Left lobe of liver (tissue), 2 donors: ENCODE data around the gene CCDC85B. TPM values are rescaled to one million over a fixed set of nuclear protein-coding genes. Genes with fewer than 3 reads are reported as not detected.
"Not testable (repeated sequence)": the region's sequence is repeated elsewhere in the genome, so short reads cannot be mapped to it uniquely, and the experiment has no call there.

Experiments
- ATAC-seq: fragments of 200-7000 bp; cut with Tn5 transposase; one replicate; pipeline ENCODE4 v1.9.1; 2020; ENCODE audit warnings: mild to moderate bottlenecking, moderate library complexity
- DNase-seq: peaks from one replicate; pipeline ENCODE4 v3.0.0-alpha.2; 2020; ENCODE audit warnings: low spot score
- total RNA-seq: library from RNA; stranded (reverse); gene quantifications from one replicate; pipeline ENCODE4 v1.2.1, GENCODE V29; 2021
- donor health status: DM: no; HTN: no; CAD: no; lungs with moderate emphysema.
- donor health status: DM: no; HTN: yes; CAD: no.

The CCDC85B gene
- total RNA-seq, 1 donor from 2014 or later, result 7.9 TPM

DNA sequence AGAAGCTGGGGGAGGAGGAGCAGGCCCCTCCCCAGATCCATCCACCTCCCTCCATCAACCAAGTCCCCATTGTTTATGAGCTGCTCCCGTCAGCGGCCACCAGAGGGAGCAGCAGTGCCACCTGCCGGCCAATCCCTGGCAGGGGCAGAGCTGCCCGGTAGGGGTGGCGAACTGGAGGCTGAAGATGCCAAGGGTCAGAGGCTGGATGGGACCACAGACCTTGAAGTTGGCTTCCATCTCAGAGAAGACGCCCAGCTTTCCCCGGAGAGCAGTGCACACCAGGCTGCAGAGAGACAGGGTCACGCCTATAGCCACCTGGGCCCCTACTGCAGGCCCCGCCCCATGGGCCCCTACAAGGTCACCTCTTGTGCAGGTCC, 5.8 kb upstream of the CCDC85B start:
- DNase-seq (peak; percentile 80), ATAC-seq (peak; percentile 67)

DNA sequence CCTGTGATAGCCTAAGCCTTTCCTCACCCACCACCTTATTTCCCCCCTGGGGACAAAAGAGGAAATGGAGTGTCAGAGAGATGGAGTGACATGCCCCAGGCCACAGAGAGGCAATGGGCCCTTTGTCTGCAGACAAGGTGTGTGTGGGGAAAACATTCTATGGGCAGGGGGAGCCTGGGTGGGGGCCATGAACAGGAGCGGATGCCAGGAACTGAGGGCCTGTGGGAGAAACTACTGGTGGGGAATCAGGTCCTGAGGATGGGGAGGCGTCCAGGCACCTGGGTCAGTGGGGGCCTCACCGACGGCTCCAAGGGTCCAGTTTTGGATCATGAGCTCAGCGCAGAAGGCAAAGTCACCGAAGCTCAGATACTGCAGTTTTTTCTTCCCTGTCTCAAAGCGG, 5.2 kb upstream of the CCDC85B start:
- DNase-seq, result no peak
- ATAC-seq, result no peak

DNA sequence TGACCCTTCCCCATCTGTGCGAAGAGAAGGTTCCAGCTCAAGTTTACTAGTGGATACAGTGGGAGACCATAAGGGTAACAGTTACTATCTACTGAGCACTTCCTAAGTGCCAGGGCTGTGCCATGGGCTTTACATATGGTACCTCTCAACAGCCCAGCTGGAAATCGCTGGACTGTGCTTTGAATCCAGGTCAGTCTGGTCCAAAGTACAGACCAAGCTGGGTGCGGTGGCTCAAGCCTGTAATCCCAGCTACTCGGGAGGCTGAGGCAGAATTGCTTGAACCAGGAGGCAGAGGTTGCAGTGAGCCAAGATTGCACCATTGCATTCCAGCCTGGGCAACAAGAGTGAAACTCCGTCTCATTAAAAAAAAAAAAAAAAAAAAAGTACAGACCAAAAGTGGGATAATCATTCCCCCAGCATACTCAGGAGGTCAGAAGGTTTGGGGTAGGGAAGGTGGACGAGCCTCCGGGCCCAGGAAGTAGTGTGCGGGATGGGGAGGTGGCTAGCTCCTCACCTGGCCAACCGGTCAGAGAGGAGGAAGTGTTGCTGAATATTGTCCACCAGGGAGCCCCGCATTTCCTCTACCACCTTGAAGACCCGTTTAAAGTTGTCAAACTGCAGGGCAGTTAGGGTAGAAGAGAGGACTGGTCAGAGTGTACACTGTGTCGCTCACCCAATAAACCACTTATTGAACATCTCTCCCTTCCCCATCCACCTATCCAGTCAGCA, 4.5 kb upstream of the CCDC85B start:
- DNase-seq (peak; percentile 42), ATAC-seq (no peak)

DNA sequence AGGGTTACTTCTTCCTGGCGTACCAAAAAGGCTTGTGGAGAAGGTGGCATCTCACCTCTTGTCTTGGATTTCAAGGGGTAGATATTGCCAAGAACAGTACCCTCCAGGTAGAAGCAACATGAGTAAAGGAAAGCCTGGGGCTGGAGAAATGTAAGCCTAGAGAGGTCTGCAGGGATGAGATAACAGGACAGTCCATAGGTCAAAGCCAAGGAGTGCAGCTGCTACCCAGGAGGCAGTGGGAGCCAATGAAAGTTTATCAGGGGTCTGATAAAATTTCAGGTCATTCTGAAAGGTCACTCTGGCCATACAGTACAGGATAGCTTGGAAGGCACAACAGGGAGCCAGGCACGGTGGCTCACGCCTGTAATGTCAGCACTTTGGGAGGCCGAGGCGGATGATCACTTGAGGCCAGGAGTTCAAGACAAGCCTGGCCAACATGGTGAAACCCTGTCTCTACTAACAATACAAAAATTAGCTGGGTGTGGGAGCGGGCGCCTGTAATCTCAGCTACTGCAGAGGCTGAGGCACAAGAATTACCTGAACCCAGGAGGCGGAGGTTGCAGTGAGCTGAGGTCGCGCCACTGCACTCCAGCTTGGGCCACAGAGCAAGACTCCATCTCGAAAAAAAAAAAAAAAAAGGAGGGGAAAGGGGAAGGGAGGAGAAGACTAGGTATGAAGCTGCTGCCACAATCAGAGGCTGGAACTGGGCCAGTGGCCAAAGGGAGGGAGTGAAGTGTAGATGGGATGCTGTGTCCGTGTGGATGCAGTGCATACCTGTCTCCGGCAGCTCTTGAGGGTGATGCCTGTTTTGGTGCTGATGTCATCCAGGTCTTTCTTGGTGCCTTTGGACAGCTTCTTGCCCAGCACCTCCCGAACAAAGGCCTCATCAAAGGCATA, 3.4 kb upstream of the CCDC85B start:
- ATAC-seq, result no peak
- DNase-seq, result no peak

DNA sequence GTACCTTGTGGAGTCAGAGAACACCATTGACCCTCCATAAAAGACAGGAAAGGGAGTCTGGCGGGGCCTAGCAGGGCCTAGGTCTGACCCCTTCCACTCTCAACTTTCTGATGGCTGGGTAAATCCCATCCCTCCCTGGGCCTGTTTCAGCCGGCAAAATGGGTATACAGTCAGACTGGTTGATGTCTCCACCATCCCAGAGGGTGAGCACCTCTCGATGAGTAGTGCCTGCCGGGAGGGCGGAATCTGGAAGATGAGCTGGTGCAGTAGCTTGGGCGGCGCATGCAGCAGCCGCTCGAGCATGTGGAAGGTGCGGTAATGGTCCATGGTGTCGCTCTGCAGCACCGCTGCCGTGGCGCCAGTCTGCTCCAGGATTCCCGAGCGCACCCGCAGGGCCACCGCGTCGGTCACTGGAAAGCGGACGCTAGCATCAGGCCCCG, 2.7 kb upstream of the CCDC85B start:
- no peak for DNase-seq
- no peak for ATAC-seq

DNA sequence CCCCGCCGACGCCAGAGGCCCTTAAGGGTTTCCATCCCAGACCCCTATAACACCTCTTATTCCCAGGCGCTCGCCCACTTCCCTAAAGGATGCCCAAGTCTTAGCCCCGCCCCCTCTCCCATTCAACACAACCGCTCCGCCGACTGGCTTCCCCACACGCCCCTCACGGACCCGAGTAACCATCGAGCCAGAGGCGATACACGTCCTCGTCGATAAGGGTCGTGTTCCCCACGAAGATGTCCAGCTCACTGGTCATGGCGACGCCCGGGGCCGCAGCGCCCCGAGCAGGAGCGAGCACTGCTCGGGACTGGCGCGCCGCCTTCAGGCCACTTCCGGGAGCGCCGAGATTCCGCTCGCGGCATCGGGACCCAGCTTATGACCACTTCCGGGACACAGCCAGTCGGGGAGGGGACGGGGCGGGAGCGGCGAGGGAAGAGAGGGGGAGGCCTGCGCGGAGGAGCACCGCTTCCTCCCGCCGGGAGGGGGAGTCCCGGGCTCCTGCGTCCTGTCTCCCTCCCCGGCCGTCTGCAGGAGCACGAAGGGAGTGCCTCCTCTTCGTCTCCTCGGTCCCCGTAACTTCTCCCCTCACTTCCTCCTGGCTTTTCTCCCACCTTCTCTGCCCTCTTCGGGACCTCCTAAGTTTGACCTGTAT, 2.2 kb upstream of the CCDC85B start, which contains the start of gene FIBP:
TSS of gene FIBP (minus strand) at position 309 of the 652 bp plus-strand sequence. CDS start at position 256, 53 bp downstream.
- DNase-seq (peak; percentile 97), ATAC-seq (peak; percentile 82)

DNA sequence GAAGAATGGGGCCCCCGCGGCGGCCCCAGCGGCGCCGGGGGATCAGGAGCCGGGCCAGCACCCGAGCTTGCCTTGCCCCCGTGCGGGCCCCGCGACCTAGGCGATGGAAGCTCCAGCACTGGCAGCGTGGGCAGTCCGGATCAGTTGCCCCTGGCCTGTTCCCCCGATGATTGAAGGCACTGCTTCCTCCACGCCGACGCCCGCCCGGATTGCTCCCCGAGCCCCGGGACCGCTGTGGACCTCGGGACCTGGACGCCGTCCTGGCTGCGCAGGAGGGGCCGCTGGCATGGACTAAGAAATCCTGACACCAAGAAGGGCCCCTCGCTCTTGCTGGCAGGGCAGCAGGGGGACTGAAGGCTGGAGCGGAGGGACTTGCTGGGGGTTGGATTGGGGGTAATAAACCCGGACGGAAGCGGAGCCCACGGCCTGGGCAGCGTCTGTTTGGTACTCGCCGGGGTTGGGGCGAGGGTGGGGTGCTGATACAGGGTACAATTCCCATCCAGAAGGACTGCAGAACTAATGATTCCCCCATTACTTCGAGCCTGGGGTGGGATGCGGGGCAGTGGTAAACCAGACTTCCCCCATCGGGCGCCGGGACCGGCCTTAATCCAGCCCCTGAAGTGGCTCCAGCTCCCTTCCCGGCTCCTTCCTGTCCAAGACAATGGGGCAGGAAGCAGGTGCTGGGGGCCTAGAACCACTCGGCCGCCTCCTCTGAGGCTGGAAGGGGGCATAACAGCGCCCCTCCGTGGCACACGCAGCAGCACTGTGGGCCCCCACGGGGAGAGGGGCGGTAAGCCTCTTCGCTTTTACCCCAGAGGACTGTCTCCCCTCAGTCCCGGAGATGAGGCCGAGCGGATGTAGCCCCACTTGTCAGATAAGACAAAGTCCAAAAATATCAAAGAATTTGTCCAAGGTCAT, 1.0 kb downstream of the CCDC85B start:
- DNase-seq (no peak), ATAC-seq (no peak)

DNA sequence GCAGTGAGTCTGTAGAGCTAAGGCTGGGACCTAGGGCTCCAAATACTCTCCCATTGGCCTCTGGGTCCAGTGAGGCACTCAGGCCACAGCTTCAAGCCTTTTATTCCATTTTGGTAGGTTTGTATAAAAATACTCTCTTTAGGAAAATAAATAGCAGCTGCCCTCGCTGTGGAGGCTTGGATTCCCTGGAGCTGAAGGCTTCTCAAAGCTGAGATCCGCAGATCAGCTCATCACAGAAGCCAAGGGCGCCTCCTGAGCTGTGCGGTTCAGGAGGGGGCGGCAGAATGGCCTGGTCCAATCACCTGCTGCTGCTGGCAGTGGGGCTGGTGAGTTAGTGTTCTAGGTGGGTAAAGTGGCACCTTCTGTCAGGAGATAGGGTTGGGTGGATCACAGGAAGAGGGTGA, 1.7 kb downstream of the CCDC85B start:
- not testable (repeated sequence) for DNase-seq, ATAC-seq

DNA sequence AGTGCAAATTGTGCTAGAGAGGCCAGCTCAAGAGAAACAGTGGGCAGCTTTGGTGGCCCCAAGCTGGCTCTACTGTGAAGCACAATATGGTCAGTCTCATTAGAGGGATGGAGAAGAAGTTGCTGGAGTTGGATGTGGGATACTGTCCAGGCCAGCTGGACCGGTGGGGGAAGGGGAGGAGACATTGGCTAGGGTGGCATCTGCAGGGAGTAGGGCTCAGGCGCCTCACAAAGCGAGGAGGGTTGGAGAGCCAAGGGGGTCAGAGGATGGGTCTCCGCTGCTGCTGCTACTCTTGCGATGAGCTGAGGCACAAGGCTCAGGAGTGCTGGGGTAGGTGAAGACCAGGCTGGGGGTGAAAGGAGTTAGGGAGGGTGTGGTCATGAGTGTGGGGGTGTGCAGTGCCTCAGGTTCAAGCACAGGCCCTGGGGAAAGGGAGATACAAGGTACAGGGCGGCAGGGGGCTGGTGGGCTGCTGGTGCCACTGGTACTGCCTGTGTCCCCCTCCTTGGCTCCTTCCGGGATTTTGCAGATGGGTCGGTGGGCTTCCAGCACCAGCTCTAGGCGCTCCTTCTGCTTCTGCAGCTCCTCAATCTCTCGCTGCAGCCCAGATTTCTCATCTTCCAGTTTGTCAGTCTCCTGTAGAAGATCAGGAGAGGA, 2.3 kb downstream of the CCDC85B start:
- DNase-seq (no peak), ATAC-seq (no peak)

DNA sequence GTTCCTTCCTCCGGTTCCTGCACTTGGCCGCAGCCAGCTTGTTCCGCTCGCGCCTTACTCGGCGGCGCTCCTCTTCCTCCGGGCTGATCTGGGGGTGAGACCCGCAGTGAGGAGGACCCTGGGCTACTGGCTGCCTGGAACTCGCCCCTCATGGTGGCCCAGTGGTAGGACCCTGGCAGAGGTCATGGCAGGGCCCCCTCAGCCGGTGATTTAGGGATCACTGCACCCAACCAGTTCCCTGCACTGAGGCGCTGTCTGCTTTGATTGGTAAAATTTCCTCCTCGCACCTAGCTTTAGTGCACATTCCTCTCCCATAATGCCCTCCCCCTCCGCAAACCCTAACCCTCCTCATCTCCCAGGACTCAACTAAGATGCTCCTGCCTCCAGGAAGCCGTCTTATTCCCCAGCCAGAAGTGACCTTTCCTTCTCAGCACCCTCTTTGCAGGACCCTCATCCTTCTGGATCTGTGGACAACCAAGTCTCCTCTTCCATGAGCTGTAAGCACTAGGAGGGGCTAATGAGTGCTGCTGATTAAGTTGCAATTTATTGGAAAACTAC, 3.6 kb downstream of the CCDC85B start:
- ATAC-seq, result no peak
- DNase-seq, result no peak

DNA sequence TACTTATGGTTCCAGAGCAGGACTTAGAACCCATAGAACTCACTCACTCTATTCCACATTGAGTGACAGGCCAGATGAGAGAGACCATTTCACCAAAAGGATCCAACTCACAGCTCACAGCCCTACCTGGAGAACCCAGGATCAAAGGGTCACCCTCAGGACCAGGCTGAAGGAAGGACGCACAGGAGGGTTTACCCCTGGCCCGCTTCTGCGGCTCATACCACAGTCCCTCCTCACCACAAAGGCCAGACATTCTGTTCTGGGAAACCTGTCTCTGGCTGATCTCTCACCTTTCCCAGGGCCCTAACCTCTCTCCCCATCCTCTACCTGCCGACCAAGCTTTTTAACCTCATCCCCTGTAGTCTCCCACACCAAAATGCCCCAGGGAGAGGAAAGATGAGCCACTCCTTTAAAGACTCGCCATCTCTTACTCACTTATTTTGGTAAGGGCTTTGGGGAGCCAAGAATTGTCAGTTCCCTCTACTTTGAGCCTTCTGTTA, 5.1 kb downstream of the CCDC85B start:
- ATAC-seq (no peak), DNase-seq (no peak)

DNA sequence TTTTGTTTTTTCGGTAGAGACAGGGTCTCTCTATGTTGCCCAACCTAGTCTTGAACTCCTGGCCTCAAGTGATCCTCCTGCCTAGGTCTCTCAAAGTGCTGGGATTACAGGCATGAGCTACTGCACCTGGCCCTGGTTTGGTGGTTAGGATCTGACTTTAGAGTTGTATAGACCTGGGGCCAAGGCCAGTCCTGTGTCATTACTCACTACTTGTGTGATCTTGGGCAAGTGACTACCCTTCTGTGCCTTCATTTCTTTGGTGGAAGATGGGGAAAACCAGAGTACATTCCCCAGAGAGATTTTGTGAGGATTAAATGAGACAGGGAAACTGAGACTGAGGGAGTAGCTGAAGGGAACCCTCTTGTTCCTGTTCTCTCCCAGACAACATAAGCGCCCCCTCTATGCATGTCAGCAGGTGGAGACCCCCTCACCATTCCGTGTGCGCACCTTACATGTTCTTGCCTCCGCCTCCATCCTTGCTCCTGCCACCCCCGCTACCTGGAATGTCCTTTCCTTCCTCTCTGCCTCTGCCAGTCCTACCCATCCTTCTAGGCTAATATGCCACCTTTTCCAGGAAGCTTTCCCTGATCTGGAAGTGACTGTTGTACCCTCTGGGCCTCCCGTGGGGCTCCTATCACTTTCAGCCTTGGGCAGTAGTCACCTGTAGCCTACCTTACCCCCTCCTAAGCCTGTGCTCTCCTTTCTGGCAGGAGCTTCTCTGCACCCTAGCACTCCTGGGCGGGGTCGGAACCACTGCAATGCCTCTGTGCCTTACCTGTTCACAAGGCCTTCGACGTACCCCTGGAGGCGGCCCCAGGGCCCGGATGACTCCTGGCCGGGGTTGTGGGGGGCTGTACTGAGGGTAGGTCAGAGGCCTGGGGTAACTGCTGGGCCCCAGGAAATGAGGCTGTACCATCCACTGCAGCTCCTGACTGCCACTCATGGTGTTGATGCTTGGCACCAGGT, 5.8 kb downstream of the CCDC85B start:
- no peak for DNase-seq
- no peak for ATAC-seq

DNA sequence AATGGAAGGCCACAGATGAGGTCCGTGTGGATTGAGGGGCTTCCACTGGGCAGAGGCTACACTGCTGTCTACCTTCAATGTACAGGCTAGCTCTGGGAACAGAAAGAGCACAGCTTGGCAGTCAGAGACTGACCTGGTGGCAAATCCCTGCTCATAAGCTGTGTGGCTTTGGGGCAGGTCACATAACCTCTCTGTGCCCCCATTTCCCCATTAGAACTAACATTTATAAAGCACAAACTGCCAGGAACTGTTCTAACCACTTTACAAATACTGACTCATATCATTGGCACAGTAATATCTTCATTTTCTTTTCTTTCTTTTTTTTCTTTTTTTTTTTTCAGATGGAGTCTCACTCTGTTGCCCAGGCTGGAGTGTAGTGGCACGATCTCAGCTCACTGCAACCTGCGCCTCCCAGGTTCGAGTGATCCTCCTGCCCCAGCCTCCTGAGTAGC, 6.6 kb downstream of the CCDC85B start:
- no peak for DNase-seq
- no peak for ATAC-seq

DNA sequence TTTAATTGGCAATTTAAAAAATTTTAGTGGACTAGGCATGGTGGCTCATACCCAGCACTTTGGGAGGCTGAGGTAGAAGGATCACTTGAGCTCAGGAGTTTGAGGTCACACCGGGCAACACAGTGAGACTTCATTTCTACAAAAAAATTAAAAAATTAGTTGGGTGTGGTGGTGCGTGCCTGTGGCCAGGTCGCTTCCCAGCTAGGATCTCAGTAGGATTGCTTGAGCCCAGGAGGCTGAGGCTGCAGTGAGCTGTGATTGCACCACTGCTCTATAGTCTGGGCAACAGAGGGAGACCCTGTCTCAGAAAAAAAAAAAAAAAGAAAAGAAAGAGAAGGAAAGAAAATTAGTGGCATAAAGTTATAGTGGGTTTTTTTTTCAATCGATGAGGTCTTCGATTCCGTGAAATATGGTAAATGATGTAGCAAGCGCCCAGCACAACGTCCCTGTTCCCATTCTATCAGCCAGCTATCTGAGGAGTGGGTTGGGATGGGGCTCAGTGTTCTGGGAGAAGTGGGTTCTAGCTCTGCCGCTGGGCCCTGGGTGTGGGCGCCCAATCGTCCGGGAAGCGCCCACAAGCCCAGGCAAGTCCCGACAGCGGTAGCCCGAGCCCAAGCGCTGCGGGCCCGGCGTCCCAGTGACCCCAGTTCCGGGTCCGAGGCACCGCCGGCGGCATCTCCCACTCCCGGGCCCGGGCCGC, 8.3 kb downstream of the CCDC85B start:
- DNase-seq, result no peak
- ATAC-seq, result no peak

DNA sequence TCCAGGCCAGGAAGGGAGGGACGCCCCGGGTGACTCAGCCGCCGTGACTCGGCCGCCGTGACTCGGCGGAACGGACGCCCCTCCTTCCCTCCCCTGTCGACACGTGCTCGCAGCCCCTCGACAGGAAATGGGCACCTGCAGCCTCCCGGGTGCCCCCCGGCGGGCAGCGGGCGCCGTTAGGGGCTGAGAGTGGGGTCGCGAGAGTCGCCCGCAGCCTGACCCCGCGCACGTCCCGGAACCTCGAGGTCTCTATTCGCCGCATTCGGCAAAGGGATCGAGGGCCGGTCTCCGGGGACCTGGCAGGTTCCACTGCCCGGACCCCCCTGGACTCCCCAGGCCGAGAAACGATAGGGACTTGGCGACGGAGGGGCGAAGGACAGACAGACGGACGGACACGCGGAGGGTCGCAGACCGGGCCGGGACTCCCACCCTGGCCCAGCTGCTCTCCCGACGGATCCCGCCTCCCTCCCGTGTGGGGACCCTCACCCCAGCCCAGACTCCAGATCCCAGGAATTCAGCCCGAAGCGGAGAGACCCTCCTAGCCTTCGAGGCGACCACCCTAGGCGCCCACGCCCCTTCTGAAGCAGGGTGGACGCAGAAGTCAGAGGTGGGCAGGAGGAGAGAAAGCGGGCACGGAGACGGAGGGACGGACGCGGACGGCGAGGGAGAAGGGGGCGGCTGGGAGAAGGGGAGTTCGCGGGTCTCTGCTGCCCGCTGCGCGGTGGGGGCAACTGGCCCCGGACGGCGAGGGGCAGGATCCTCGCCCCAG, 9.1 kb downstream of the CCDC85B start:
- DNase-seq (no peak), ATAC-seq (peak; percentile 28)

DNA sequence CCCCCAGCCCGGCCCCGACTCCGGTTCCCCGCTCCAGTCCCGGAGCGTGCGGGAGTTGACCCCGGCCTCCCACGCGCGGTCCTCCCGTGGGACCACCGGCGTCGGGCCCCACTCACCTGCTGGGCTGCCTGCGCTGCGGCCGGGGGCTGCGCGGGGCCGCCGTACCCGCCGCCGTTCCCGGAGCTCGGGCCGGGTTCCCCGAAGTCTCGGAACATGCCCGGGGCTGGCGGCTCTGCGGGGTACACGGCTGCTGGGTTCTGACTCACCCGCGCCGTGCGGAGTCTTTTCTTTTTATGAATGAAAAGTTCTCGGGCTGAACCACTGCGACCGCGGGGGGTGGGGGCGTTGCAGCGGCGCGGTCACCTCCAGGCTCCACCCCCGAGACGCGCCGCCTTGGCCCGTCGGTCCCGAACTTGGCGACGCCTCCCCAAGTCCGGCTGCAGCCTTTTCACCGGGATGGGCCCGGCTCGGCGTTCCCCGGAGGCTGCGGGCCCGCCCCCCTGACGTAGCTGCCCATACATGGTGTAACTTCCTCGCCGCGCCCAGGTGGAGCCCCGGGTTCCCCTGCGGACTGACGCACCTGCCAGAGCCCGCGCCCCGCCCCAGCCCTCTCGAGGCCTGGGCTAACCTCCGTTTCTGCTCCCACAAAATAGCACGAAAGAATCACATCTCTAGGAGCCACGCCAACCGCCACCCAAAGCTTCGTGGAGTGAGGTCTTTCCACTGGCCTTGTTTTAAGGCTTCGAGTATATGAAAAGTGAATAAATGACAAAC, 9.8 kb downstream of the CCDC85B start, which contains the start of gene FOSL1:
TSS of gene FOSL1 (minus strand) at position 264 of the 774 bp plus-strand sequence. CDS start at position 215, 49 bp downstream.
- ATAC-seq, result peak; percentile 89
- DNase-seq, result peak; percentile 79
